ENCODE measurements around the gene MAN1C1.

MAN1C1 gene

GRCh38 chr1:25807480-25808390 is 191.1 kb downstream of the MAN1C1 start:
- Histone ChIP-seq H3K9me3 (ENCODE audit: insufficient read depth, low read length, severe bottlenecking) (no peaks in the 10 kb centered on the region), H3K36me3 (ENCODE audit: insufficient read depth, low read length) (no peaks in the 10 kb centered on the region), H4K20me1 (ENCODE audit: insufficient read depth, low read length) (peaks cover 8% of the 10 kb centered on the region), H3K4me1 (ENCODE audit: insufficient read depth, low read length) (peaks cover 3% of the 10 kb centered on the region), H3K27ac (ENCODE audit: low read length) (no peak overlapping the region), H2AFZ (ENCODE audit: low read depth, low read length) (no peak overlapping the region), H3K4me3 (ENCODE audit: low read depth in 1 of 2, low read length in 2 of 2) (no peak overlapping the region), H3K4me2 (ENCODE audit: insufficient read depth, low read length) (no peak overlapping the region), H3K9ac (ENCODE audit: low read depth, low read length) (no peak overlapping the region), H3K79me2 (ENCODE audit: insufficient read depth, low read length) (no peaks in the 10 kb centered on the region), H3K27me3 (ENCODE audit: insufficient read depth, low read length, poor library complexity) (no peaks in the 10 kb centered on the region)
- DNase-seq (no peak), ATAC-seq (ENCODE audit: insufficient read depth, low read depth) (no peak)
- TF ChIP-seq CTCF (IDR thresholded peaks at IDR 0.05; ENCODE audit: borderline replicate concordance, extremely low read depth, low read length, poor library complexity, severe bottlenecking) (no peak), EZH2 (IDR thresholded peaks at IDR 0.05; ENCODE audit: borderline replicate concordance, low read depth, low read length, severe bottlenecking) (no peak)

- no peak for ATAC-seq (ENCODE audit: insufficient read depth, low read depth)
- H3K4me2 ChIP-seq (ENCODE audit: insufficient read depth, low read length): no peak overlapping the region
- H3K4me1 ChIP-seq (ENCODE audit: insufficient read depth, low read length): peaks cover 3% of the 10 kb centered on the region
- H2AFZ ChIP-seq (ENCODE audit: low read depth, low read length): no peak overlapping the region
- no peak overlapping the region for H3K9ac ChIP-seq (ENCODE audit: low read depth, low read length)
- H4K20me1 ChIP-seq (ENCODE audit: insufficient read depth, low read length): peaks cover 8% of the 10 kb centered on the region
- TF ChIP-seq CTCF (IDR thresholded peaks at IDR 0.05; ENCODE audit: borderline replicate concordance, extremely low read depth, low read length, poor library complexity, severe bottlenecking): no peak
- no peak for TF ChIP-seq EZH2 (IDR thresholded peaks at IDR 0.05; ENCODE audit: borderline replicate concordance, low read depth, low read length, severe bottlenecking)
- no peaks in the 10 kb centered on the region for H3K79me2 ChIP-seq (ENCODE audit: insufficient read depth, low read length)
- DNase-seq: no peak
- H3K27me3 ChIP-seq (ENCODE audit: insufficient read depth, low read length, poor library complexity): no peaks in the 10 kb centered on the region
- H3K9me3 ChIP-seq (ENCODE audit: insufficient read depth, low read length, severe bottlenecking): no peaks in the 10 kb centered on the region
- no peak overlapping the region for H3K4me3 ChIP-seq (ENCODE audit: low read depth in 1 of 2, low read length in 2 of 2)
- no peaks in the 10 kb centered on the region for H3K36me3 ChIP-seq (ENCODE audit: insufficient read depth, low read length)
- H3K27ac ChIP-seq (ENCODE audit: low read length): no peak overlapping the region
Measured at GRCh38 chr1:25808481-25809244, 192.1 kb downstream of the MAN1C1 start.

- peaks cover 3% of the 10 kb centered on the region for H3K4me1 ChIP-seq (ENCODE audit: insufficient read depth, low read length)
- H2AFZ ChIP-seq (ENCODE audit: low read depth, low read length): no peak overlapping the region
- no peak overlapping the region for H3K4me2 ChIP-seq (ENCODE audit: insufficient read depth, low read length)
Measured at GRCh38 chr1:25809283-25809926, 192.8 kb downstream of the MAN1C1 start.

More at GRCh38 chr1:25809283-25809926, 192.8 kb downstream of the MAN1C1 start:
- Histone ChIP-seq H4K20me1 (ENCODE audit: insufficient read depth, low read length) (peaks cover 8% of the 10 kb centered on the region), H3K27me3 (ENCODE audit: insufficient read depth, low read length, poor library complexity) (no peaks in the 10 kb centered on the region), H3K36me3 (ENCODE audit: insufficient read depth, low read length) (no peaks in the 10 kb centered on the region), H3K9me3 (ENCODE audit: insufficient read depth, low read length, severe bottlenecking) (no peaks in the 10 kb centered on the region), H3K4me3 (ENCODE audit: low read depth in 1 of 2, low read length in 2 of 2) (no peak overlapping the region), H3K79me2 (ENCODE audit: insufficient read depth, low read length) (no peaks in the 10 kb centered on the region), H3K9ac (ENCODE audit: low read depth, low read length) (no peak overlapping the region), H3K27ac (ENCODE audit: low read length) (no peak overlapping the region)
- TF ChIP-seq CTCF (IDR thresholded peaks at IDR 0.05; ENCODE audit: borderline replicate concordance, extremely low read depth, low read length, poor library complexity, severe bottlenecking) (no peak), EZH2 (IDR thresholded peaks at IDR 0.05; ENCODE audit: borderline replicate concordance, low read depth, low read length, severe bottlenecking) (no peak)
- no peak for ATAC-seq (ENCODE audit: insufficient read depth, low read depth)
- DNase-seq: no peak
